Kidney epithelial cell (primary cell): ENCODE measurements around the gene STX1A. TPM values are rescaled to one million over a fixed set of nuclear protein-coding genes. Genes with fewer than 3 reads are reported as not detected.

Source experiments
- total RNA-seq: library from RNA; depleted of rRNA; stranded (reverse); fragments of >200 nt; gene quantifications from 2 replicates; pipeline ENCODE4 v1.2.3, GENCODE V29; 2015

Gene STX1A
- total RNA-seq, 1 donor from 2014 or later = 25.9 TPM

Other genes with a start within 250 kb of the STX1A start
- gene BAZ1B, start 197.4 kb downstream of the STX1A start, total RNA-seq = 60.3 and 61.1 TPM in 2 replicates
- 54.8 and 83.9 TPM in 2 replicates for gene BCL7B, start 162.0 kb downstream of the STX1A start, total RNA-seq
- 56.5 and 65.4 TPM in 2 replicates for gene TBL2, start 141.1 kb downstream of the STX1A start, total RNA-seq
- gene MLXIPL, start 95.1 kb downstream of the STX1A start, total RNA-seq = 0.04 and 0.14 TPM in 2 replicates
- gene VPS37D, start 51.8 kb downstream of the STX1A start, total RNA-seq = 9.0 and 12.2 TPM in 2 replicates
- 4.4 and 5.1 TPM in 2 replicates for gene DNAJC30, start 36.2 kb downstream of the STX1A start, total RNA-seq
- 47.9 and 69.1 TPM in 2 replicates for gene BUD23, start 36.1 kb downstream of the STX1A start, total RNA-seq
- 61.3 and 62.2 TPM in 2 replicates for gene ABHD11, start 19.1 kb upstream of the STX1A start, total RNA-seq
- gene CLDN3, start 50.6 kb upstream of the STX1A start, total RNA-seq = 100 and 123 TPM in 2 replicates
- 892 and 990 TPM in 2 replicates for gene CLDN4, start 111.3 kb upstream of the STX1A start, total RNA-seq
- 1.5 and 2.6 TPM in 2 replicates for gene METTL27, start 122.8 kb upstream of the STX1A start, total RNA-seq
- not detected in 2 replicates for gene TMEM270, start 141.5 kb upstream of the STX1A start, total RNA-seq